DMS79 (cell line): ENCODE results near the gene PDE4DIP.
"Not testable (repeated sequence)": the region's sequence is repeated elsewhere in the genome, so short reads cannot be mapped to it uniquely, and the experiment has no call there.

ENCODE experiments used
- DNase-seq: peaks from one replicate; lab custom pipeline; 2025; lab: John Stamatoyannopoulos, UW

The PDE4DIP gene

DNA sequence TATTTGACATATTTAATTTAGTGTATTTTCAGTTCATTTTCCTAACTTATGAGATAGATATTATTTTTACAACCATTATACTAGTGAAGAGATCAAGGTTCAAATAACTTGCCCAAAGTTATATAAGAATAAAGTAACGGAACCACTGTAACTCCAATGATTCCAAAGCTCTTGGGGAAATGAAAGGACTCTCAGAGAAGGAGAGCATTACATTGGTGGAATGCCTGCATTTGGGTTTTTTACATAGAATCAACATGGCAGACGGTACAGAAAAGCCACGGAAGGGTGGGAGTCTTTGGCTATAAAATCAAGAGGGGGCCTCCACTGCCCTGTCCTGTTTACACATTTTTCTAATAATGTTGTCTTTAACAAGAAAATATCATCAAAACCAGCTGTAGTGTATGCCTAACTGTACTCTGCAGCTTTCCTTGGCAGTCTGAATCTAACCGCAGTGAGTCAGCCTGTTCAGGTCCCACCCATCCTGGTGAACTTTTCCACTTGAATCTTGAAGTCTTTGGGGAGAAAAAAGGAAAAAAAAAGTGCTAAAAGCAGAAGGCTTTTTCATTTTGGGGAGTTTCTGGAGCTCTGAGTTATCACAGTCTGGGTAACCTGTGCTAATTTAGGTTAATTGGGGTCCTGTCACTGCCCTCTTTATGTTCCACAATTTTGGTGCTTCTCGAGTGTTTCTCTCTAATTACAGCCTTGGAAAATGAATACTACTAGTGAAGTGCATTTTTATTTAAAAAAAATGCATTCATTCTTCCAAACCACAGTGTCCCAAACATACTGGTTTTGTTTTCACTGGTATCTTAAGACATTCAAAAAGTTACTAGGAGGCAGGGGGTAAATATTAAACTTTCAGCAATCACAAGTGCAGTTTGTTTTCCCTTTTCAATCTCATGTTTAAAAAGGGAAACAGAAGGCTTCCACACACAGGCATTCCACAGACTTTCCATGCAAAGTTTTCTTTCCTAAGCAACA is 30.5 kb downstream of the PDE4DIP start:
- not testable (repeated sequence) for DNase-seq

DNA sequence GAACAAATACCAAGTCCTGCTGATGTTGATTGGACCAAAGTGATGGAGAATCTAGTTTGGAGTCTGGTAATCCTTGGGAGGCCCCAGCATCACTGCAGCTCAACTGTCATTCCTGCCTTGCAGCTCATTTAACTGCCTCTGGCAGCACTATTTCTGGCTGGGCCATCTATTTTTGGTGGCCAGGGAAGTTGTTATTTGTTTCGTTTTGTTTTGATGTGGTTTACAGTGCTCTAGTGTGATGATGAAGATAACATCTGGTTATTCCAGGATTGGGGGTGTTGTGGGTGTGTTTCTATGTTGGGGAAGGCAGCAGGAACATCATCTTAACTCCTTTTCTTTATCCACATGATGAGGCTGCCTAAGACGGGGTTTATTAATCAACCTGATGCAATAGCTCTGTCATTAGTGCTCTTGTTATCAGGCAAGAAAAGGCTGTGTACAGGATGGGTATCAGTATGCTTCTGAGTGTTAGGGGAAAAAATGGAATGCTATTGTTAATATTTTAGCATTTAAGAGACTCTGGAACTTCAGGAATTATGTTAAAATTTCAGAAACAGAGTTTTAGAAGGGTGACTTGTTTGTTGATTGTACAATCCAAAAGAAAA is 35.7 kb downstream of the PDE4DIP start:
- DNase-seq = not testable (repeated sequence)

DNA sequence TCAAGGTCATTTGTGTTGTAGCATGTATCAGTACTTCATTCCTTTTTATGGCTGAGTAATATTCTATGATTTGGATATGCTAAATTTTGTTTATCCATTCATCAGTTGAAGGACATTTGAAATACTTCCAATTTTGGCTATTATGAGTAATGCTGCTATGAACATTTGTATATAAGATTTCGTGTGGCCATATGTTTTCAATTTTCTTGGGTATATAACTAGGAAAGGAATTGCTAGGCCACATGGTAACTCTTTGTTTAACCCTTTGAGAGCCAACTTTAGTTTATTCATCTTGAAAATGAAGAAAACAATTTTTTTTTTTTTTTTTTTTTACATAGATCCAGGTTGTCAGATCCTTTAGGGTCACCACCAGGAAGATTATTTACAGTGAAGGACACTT is 37.0 kb downstream of the PDE4DIP start:
- DNase-seq = not testable (repeated sequence)

DNA sequence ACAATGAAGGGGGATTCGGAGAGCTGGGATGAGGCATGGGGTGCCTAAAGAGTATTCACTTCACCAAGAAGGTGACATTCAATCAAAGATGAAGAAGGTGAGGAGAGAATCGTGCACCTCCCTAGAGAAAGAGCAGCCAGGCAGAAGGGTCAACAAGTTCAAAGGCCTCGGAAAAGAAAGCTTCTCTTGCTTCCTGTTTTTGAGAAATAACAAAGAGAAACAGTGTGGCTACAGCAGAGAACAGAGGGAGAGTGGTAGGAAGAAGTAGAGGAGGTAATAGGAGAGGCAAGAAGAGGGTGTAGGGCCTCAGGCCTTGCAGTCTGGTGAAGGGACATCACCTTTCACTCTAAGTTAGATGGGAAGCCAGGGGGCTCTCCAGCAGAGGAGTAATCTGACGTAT is 41.0 kb downstream of the PDE4DIP start:
- DNase-seq = not testable (repeated sequence)

DNA sequence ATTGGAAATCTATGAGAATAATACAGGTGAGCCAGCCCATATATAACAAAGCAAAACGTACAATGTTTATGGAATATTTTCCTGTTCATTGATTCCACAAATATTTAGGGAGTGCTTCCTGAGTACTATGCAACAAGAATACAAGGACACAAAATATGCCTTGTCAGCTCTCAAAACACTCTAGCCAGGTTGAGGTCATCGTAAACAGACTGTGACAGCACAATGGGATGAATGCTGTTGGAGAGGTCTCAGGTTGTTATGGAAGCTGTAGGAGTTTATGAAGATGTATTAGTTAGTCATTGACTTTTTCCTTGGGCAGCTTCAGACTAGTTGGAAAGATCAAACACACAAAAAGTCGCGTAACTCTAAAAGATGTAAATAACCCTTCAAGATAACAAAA is 42.1 kb downstream of the PDE4DIP start:
- DNase-seq = not testable (repeated sequence)

DNA sequence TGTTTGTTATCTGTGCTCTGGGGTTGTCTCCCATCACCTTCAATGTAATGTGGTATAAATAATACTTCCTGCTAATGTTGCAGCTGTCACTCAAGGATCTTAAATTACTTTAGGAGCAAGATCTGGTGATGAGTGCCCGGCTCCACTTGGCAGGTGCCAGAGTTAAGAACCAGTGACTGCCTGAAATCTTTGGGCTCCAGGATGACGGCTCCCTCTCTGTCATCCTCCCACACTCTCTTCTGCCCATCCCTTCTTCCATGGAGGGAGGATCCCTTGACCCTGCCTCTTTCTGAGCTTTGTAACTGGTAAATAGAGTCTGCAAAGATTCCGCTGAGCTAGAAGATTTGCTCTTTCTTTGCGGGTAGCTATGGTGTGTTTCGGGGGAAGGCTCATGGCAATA is 44.4 kb downstream of the PDE4DIP start:
- not testable (repeated sequence) for DNase-seq

DNA sequence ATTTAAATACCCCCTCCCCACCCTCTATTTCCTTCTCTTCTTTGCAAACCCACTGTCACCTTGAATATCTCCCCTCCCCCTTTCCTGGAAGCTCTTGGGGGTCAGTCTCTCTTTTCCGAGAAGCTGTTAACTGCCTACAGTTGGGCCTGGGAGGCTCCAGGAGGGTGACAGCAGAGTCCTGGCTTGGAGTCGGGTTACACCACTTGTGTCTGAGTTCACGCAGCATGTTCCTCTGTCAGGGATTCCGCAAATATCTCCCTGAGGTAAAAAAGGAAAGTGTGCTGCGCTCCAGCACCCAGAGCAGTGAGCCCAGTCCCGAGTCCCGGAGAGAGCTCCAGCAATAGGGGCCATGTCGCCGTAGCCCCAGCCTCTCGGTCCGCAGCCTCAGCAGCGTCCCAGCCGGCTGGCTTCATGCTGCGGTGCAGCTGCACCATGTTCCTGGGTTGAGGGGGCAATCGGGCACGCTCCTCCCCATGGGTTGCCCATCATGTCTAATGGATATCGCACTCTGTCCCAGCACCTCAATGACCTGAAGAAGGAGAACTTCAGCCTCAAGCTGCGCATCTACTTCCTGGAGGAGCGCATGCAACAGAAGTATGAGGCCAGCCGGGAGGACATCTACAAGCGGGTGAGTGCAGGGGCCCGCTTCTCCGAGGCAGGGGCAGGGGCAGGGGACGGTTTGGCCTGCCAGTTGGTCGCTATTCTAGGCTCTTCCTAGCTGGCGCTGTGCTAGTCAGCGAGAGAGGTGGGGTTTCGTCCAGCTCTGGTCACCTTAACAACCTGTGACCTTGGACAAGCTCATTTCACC is 45.2 kb downstream of the PDE4DIP start:
- DNase-seq = not testable (repeated sequence)

DNA sequence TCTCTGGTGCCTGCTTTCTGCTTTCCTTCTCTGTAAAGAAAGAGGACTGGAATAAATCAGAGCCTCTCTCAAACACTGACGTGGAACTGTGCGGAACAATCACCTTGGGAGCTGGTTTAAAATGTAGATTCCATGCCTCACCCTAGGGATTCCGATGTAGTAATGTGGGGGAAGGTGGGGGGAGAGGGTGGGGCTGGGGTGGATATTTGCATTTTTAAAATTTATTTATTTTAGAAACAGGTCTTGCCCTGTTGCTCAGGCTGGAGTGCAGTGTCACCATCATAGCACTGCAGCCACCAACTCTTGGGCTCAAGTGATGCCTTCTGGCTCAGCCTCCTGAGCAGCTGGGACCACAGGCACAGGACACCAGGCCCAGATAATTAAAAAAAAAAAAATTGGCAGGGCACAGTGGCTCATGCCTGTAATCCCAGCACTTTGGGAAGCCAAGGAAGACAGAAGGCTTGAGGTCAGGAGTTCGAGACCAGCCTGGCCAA is 45.9 kb downstream of the PDE4DIP start:
- DNase-seq = not testable (repeated sequence)

DNA sequence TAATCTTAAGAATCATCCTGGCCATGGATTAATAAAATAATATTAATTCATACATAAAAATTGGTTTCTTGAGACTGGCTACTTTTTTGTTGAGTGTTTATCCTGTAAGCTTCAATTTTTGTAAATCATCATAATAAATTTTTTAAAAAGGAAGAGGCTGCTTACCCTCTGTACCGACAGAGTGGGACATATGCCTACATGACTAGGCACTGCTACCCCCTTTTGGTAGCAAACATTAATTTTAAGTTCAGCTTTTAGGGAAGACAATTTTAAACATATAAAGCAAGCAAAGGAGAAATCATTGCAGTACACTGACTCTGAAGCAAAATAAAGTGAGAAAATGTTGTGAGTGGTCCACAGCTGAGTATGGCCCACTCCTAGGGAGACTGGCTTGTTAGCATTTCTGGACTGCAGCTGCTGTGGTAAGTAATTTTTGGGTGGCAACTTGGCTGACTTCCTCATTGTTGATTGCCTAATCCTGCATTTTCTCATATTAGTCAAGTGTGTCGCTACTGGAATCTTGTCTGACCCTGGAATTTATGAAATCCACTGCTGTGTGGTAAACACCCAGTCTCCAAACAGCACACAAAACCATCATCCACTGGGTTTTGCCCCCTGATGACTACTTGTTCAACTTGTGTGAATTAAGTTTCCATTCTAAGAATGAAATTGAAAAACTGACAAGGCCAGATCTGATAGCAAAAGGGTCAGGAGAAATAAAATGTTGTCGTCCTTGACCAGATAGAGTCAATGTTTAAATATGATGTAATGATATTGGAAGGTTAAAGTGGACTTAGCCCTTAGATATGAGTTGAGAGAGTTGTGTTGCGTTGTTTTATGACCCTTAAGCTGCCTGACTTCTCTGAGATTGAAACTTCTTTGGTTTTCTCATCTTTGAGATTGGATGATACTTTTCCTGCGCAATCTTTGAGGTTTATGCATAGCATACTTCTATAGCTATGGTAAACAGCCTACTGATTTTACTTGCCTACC is 50.4 kb downstream of the PDE4DIP start:
- not testable (repeated sequence) for DNase-seq

DNA sequence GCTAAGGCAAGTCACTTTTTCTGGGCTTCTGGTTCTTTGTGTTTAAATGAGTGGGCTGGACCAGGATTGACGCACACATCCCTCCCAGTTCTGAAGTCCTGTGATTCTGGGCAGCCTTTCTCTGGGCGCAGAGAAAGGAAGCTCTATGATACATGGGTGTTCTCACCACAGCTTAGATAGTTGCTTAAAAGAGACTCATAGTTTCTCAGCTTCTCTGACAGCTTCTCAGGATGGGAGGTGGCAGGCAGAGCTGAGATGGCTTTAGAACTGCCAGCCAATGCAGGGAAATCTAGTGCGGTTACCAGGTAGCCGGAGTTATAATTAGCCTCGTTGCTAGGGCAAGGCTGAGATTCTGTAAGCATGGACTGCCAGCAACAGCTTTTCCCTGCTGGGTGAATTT is 55.8 kb downstream of the PDE4DIP start:
- not testable (repeated sequence) for DNase-seq

DNA sequence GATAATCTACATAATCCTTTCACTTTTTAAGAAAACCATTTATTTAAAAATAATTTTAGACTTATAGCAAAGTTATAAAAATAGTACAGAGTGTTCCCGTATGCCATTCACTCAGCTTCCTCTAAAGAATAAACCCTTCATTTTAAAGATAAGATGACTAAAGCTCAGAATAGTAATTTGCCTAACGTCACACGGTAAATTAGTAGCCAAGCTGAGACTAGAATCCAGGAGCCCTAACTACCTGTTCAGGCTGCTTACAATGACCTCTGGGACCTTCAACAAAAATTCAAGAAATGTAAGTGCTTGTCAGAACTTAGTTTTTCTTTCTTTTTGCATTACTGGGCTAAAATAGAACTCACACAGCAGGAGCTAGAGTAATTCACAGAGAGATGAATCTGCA is 56.5 kb downstream of the PDE4DIP start:
- not testable (repeated sequence) for DNase-seq

DNA sequence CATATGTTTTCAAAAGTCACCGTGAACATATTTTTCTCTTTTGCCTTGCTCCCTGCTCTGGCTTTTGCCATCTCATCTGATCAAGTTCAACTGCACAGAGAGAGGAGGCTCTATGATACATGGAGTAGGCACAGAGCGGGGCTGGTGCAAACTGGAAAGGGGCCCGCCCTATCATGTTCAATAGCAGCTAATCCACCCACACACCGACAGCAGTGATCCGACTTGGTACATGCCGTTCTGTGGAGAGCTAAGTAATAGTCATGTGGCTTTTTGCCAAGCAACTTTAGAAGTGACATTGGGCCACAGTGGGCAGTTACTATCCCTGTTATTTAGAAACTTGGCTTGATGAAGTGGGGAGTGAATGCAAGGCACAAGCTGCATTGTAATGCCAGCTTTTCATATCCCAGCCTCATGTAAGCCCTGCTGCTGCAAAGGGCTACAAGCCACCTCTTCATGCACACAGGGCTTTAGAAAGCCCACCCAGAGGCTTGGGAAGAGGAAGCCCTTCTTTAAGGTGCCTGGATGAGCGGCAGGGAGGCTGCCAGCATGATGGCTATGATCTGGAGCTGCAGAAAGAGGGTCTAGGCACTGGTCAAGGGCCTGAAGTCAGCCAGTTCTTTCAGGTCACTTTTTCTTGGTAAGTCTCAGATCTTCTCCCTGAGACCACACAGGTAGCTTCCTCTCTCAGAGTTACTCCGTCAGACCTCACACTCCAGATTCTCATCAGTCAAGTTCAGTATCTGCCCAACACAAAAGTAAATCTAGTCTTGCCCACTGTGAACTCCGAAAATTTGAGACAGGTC is 57.1 kb downstream of the PDE4DIP start:
- not testable (repeated sequence) for DNase-seq

DNA sequence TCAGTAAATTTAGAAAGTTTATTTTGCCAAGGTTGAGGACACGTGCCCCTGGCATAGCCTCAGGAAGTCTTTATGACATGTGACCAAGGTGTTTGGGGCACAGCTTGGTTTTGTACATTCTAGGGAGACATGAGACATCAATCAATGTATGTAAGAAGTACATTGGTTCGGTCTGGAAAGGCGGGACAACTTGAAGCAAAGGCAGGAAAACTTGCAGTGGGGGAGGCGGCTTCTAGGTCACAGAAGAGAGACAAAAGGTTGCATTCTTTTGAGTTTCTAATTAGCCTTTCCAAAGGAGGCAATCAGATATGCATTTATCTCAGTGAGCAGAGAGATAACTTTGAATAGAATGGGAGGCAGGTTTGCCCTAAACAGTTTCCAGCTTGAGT is 57.7 kb downstream of the PDE4DIP start:
- DNase-seq = not testable (repeated sequence)

DNA sequence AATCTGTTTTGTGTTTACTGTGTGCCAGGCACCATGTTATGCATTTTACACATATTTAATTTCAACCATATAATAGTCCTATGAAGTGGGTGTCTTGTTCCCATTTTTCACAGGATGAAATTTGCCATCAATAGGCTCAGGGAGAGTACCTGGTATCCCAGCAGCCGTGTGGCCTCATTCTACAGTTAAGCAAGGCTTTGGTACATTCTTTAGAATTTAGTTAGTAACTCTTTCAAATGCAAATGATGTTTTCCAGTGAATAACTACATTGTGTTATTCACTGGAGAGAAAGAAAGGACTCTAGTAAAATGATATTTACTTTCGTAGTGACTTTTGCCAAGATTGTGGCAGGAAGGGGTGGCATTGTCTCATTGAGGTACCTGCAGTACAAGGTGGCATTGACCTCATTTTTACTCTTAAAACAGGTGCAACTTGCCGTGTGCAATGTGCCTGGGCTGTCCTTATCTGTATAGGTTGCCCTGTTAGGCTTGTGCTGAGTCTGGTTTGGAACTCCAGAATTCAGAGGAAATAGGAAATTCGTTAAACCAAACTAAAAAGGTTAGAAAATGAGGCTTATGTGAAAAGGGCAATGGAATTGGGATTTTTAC is 65.1 kb downstream of the PDE4DIP start:
- DNase-seq = not testable (repeated sequence)

DNA sequence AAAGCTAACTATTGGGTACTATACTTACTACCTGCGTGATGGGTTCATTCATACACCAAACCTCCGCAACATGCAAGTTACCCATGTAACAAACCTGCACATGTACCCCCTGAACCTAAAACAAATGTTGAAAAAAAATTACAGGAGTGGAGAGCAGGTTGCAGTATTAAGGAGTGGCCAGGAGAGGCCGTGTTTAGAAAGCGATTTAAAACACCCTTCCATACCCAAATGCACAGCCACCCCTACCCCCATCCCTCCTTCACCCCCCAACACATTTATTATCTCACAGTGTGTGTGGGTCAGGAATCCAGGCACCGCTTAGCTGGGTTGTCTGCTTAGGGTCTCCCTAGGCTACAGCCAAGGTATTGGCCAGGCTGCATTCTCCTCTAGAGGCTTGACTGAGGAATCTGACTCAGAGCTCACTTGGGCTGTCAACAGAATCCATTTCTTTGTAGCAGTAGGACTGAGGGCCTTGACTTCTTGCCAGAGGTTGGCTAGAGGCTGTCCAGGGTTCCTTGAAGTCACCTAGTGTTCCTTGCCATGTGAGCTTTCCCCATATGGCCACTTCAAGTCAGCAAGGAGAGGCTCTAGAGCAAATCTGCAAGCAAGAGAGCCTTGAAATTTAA is 67.2 kb downstream of the PDE4DIP start:
- not testable (repeated sequence) for DNase-seq

DNA sequence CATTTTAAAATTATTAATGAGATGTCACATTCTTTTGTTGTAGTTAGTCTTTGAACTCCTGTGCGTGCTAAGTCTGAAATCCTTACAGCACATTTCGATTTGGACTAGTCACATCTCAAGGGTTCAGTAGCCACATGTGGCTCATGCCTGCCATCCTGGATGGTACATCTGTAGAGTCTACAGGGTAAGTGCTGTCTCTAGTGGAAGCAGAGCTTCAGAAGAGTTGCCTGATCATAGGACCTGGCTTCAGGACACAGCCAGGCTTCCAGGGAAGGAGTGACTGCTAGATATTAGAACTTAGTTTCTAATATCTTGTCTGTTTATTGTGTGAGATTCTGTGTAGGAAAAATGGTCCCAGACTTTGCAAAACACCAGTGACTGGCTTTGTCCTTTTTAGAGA is 72.0 kb downstream of the PDE4DIP start:
- not testable (repeated sequence) for DNase-seq

DNA sequence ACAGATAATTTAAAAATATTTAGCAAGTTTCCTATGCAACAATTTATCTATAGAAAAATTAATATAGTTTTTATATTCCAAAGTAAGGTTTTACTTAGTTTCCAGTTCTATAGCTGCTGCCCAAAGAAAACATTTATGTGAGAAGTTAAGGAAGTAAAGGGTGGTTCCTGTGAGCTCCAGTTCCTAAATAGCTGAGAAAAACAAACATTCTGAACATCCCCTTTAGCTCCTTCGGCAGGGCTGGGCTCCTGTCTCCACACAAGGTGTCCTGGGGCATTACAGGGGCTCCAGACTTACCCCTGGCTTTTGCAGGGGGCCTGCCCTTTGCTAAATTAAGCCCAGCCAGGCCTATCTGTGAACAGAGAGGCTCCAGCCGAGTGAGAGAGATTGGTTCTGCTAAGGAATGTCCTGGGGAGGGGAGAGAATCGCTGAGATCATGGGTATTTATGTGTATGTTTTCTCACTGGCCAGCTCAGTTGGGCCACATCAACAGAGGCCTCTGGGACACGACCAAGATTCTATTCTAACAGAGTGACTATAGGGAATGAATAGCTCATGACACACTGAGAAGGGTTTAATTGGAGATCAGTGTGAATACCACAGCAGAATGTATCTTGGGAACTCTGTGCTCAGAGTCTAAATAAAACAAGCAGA is 72.6 kb downstream of the PDE4DIP start:
- not testable (repeated sequence) for DNase-seq

DNA sequence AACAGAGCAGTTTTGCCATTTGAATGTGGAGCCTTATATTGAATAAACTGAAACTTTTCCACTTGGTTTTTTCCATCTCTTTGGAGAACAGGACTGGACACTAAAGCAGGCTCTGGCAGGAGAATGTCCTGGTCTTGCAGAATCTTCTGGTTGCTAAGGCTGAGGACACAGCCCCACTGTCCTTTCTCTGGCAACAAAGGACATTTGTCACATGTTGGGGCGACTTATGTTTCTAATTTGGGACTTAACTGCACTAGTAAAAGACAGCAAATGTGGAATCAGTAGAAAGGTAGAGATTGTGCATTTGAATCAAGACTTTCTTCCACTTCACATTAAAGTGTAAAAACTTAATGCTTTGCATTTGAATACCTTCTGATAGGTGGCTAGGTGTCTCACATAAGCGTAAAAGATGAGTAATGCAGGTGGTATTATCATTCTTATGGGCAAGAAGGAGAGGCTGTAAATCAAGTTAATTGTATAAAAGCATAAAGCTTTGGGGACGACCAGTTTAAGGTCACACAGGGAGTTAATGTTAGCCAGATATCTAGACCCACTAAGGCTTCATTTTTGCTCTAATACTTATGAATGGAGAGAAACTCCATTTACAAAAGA is 74.7 kb downstream of the PDE4DIP start:
- DNase-seq = not testable (repeated sequence)
